Activated CD4-positive, alpha-beta T cell treated with anti-CD3 and anti-CD28 coated beads, Interleukin-2, amount 50 U/mL, for 48 hours (primary cell): ENCODE results near the gene DPH6.
"Not testable (repeated sequence)": the region's sequence is repeated elsewhere in the genome, so short reads cannot be mapped to it uniquely, and the experiment has no call there.

ENCODE experiments used
- DNase-seq, 2 experiments: peaks; one replicate each; pipeline ENCODE4 v3.0.0-alpha.2; 2020

DPH6 gene, protein sequence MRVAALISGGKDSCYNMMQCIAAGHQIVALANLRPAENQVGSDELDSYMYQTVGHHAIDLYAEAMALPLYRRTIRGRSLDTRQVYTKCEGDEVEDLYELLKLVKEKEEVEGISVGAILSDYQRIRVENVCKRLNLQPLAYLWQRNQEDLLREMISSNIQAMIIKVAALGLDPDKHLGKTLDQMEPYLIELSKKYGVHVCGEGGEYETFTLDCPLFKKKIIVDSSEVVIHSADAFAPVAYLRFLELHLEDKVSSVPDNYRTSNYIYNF

DNA sequence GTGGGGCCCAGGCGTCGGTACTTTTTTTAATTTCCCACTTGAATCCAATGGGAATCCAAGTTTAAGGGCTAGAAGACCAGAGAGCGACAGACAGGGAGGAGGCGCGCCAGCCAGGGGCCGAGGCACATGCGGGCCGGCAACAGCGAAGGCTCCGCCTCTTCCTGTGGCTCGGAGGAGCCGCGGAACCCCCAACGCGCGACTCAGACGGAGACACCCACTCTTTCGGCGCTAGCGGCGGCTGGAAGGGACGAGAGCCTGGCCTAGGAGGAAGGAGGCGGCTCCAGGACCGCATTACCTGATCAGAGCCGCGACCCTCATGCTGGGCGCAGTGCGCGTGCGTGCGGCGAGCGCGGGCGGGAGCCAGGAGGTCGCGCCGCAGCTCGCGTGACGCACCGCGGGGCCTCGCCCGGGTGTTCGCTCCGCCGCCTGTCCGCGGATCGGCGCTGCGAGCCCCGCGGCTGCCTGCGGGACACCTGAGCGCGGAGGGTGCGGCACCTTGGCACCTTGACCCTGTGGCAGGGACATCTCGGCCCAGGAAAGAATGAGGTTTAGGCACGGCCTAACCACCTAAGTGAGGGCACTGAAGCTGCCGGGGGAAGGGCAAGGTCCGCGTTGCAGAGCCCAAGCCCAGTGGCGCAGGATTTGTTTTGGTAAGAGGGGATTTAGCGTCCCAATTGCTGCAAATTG lies at the start of gene DPH6:
TSS of gene DPH6 (minus strand) at position 342 of the 687 bp plus-strand sequence. CDS start at position 318, 24 bp downstream.
- DNase-seq = peak; percentile 78 to 84

DNA sequence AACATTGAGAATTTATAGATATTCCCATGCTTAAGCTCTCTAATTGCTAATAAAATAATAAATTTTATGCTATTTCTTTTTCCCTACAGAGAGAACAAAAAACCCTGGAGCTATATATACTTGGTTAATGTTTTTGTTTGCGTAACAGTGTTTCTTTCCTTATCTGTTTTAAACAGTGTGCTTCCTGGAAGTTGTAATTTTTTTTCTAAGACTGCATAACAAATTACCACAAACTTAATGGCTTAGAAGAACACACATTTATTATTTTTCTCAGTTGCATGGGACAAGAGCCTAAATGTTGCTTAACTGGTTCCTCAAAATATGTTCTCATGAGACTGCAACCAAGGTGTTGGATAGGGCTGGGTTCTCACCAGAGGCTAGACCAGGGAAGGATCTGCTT lies 49.7 kb upstream of the DPH6 start:
- no peak for DNase-seq

DNA sequence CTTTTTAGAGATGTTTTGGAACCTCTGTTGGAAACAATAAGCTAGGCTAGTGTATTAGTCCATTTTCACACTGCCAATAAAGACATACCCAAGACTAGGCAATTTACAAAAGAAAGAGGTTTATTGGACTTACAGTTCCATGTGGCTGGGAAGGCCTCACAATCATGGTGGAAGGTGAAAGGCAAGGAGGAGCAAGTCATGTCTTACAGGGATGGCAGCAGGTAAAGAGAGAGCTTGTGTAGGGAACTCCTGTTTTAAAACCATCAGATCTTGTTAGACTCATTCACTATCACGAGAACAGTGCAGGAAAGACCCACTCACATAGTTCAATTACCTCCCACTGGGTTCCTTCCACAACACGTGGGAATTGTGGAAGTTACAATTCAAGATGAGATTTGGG lies 46.0 kb upstream of the DPH6 start:
- not testable (repeated sequence) for DNase-seq

DNA sequence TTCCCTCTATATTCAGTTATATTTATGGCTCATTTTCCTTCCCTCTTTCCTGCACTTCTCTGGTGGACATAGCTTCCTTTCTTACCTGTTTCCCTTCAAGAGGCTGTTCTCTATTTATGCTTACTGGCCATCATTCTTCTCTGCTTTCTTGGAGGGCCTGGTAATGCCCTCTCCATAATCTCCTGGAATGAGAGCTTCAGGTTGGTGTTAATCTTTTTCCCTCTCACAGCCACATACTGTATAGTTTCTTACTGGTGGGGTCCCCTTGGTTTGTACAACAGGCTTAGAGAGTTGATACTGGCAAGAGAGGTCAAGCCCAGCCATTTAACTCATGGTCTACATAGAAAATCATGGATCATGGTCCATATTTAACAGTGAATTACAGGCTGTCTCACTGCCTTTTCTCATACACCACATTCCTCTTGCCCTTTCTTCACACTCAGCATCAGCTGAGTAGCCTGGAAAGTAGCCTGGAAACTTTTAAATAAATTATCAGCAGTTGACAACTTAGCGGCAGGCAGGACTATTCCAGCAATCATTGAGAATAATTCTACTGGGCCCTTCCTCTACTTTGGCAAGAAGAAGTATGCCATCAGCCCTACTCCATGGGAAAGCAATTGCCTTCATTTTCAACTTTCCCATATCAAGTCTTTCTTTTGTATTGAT lies 38.0 kb upstream of the DPH6 start:
- no peak for DNase-seq

DNA sequence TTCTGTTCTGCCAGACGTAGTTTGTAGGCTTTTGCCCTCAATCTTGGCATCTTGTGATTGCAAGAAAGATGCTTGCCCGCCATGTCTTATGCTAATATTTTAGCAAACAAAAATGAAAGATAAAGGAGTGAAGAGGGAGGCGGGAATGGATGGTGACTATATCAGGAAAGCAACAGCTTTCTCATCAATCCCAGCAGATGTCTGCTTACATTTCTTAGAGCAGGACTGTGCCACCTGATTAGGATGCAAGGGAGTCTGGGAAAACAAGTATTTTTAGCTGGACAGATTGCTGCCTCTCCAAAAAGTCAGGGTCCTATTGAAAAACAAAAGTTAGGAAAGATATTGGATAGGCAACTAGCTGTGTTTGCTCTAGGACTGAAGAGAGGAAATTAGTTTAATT lies 34.6 kb upstream of the DPH6 start:
- DNase-seq = no peak

DNA sequence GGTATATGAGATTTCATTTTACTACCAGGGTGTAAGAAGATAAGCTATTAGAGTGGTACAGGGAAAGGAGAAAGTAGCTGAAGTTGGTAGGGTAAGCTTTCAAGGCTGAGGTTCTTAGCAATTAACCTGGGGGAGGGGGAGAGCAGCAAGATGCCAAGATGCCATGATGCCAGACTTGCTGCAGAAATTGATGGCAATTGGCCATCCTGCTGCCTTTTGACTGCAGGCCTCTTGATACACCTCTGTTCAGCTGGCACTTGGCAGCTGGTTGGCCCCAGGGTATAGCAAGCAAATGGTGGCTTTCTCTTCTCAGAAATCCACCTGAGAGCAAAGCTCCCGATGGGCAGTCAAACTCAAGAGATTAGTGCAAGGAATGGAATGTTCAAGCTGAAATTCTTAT lies 21.4 kb upstream of the DPH6 start:
- DNase-seq = no peak

DNA sequence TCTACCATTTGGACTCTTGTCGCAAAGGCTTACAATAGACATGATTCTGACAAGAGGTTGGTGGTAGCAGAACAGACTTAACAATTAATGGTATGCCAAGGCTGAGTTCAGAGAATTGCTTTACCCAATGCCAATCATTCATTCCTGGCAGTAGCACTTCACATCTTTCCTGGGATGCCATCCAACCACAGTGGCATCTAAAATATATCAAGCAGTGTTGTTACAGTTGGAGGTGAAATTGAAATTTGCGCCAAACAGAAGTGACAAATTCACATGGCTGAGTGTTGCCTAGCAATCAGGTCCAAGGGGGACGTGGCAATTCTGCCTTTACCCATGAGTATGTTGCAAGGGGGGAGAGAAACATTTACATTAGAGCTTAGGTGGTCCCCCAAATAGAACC lies 21.0 kb upstream of the DPH6 start:
- DNase-seq = no peak

DNA sequence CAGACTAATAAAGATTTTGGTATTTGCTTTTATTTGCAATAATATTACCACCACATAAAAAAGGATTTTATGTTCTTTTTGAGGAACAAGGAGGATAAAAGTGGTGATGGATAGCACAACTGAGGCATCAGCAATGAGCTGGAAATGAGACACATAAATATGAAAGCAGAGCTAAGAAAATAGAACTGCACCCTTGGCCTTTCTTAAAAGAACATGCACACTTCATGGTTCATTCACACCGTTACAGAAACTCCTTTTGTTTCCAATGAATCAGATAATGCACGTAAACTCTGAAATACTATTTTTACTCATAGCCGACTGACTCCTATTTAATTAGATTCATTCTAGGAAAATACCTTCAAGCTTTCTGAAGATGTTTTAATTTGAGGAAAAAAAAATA lies 19.9 kb upstream of the DPH6 start:
- DNase-seq = no peak

DNA sequence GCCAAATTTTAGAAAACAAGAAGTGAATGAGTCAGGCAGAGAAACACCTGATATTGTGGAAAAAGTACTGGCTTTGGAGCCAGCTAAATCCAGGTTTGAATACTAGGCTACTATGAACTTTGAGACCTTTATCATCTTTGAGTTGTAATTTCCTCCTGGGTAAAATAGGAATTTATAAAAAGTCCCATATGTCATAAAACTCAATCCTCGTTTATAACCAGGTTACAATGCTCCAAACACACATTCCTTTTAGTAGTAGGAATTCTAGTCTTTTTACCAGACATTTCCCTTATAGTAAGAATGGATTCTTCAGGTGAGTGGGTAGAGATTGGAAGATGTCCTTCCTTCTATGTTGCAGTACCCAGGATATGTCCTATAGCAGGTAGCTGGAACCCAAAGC lies 16.7 kb upstream of the DPH6 start:
- DNase-seq = no peak

DNA sequence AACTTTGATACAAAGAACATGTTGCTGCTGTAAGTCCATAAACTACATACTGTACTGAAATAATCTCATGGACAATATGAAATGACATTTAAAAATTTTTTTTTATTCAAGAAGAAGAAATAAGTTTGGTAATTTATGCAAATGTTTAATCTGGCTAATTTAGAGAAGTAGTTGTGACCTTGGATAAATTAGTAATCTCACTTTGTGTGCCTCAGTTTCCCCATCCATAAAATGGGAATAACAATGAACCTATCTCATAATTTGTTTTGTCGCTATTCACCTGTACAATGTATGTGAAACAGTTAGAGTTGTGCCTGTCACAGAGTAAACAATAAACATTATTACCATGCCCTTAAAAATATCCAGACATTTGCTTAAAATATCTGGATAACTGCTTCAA lies 15.3 kb upstream of the DPH6 start:
- DNase-seq = no peak

DNA sequence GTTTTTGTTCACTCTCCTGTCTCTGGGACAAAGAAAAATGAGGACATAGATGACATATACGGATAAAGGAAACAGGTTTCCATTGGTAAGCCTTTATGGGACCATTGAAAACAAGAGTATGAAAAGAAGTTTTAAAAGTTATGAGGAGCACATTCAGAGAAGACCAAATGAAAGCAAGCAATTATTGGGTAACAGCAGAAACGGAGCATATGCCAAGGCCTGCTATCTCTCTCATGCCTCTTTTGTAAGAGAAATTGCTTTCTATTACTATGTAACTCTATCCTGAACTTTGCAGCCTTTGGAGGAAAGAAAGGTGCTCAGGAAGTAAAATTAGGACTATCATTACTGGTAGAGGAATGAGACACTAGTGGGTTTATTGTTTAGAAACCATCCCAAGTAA lies 14.9 kb upstream of the DPH6 start:
- DNase-seq = no peak

DNA sequence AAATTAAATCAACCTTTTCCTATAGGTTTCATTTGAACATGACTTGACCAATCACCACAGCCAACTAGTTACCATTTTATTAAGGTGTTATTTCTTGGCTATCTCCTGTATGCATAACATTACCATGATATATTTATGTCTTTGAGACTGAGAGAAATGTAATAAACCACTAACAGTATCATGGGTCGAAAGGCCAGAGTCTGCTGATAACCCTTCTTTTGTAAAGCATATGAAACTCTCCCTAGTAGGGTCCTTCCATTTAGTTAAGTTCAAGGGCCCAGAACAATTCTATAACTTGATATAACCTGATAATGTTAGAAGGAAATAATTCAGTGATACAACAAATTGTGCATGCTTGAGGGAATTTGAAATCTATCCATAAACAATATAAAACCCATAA lies 14.3 kb upstream of the DPH6 start:
- DNase-seq = no peak

DNA sequence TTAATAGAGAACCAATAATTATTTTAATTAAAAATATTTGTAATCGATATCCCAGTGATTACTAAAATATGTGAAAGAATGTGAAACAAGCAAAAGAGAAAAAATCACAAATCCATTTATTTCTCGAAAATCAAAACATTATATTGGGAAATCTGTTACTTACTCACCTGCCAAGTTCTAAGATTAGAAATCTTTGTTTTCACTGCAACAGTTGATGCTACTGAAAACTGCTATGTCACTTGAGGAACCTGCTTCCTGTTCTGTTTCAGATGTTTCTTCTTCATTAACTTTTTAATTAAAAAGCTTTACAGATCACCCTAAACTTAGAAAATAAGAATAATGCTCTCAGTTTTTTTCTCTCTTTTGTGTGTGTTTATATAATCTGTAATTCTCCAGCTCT lies 13.7 kb upstream of the DPH6 start:
- no peak for DNase-seq

DNA sequence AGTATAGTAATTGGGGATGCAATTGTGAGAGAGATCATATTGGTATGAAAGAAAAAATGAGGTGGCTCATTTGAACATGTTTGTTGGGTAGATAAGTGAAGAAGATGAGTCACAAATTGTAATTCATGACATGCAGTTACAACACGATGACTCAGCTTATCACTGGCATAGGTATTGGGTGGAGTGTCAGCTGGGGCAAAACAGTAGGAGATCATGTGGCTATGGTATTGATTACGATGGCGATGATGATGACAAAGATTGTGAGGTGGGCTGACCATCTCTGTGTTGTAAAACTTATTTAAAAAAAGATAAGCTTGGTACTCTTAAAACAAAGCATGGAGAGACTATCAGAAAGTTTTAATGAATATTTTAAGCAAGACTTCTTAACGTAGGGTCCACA lies 11.6 kb upstream of the DPH6 start:
- no peak for DNase-seq

DNA sequence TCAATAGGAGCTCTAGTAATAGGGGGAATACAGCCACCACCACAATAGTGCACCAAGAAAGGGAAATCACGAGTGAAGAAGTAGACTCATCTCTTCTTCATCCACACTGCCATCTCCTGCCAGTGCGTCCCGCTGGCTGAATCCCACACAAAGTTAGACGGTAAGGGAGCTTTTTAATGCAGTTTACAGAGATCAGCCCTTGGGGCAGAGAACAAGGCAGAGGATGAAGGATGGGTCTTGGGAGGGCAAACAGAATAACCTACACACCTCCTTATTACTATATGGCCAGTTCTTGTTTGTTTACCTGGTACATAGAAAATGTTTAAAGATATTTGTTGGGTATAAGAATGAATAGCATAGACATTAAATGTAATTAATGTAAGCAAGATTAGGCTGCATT lies 11.0 kb upstream of the DPH6 start:
- DNase-seq = no peak

DNA sequence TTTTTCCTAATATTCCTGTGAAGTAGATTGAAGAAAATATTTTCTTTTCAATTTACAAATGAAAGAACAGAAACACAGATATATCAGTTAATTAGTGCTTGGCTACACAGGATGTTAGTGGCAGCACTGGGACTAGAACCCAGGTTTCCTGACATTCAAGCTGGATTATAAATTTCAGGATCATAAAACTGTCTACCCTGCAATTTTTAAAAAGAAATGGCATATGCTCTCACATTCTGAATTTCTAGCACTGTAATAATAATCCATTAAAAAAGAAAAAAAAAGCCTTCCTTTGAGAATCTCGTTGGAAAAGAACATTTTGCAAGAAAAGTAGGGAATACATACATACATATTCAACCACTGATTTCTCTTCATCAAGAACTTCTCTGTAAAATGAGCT lies 9.3 kb upstream of the DPH6 start:
- DNase-seq = no peak

DNA sequence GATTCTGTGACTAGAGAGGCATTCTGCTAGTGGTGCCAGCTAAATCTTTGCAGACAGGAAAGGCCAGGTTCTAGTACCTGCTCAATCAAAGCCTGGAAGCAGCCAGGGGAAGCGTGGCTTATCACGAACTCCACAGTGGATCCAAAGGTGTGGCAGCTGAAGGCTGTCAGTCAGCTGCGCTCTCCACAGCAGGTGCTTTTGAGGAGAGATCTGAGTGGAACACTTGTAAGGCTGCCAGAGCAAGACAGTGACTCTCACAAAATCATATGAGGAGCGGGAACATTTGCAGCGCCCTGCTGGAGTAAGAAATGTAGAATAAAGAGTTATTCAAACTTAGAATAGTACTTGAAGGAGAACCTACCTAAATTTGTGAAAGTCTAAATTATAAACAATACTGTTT lies 5.0 kb upstream of the DPH6 start:
- DNase-seq = no peak

DNA sequence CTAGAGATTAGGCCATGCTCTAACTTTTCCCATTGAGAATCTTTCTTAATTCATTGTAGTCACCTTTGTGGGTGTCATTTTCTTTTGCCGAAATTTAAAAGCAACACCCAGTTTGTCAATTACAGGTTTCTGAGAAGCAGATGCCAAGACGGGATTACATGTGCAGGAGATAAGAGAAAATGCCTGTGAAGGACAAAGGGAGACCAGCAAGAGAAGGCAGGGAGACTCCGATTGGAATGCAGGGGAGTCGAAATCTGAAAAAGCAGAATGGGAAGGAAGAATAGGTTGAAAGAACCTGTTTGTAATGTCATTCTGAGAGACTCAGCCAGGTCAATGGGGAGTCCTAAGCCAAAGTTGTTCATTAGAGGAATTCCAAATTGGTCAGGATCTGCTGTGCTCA lies 3.6 kb upstream of the DPH6 start:
- DNase-seq = no peak

DNA sequence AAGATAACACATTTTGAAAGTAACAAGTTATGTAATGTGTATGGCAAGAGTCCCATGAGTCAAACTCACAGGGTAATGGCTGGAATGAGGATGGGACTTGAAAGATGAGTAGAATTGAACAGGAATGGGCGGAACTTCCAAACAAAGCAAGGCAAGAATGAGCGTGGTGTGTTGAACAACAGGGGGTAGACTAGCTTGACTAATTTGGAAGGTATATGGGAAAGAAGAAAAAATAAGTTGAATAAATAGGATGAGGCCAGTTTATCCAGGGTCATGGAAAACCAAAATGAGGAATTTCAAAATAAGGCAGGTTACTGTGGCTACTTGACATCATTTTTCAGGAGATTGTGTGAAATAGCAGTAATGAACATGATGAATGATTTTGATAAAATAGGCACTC lies 2.5 kb upstream of the DPH6 start:
- DNase-seq = no peak

DNA sequence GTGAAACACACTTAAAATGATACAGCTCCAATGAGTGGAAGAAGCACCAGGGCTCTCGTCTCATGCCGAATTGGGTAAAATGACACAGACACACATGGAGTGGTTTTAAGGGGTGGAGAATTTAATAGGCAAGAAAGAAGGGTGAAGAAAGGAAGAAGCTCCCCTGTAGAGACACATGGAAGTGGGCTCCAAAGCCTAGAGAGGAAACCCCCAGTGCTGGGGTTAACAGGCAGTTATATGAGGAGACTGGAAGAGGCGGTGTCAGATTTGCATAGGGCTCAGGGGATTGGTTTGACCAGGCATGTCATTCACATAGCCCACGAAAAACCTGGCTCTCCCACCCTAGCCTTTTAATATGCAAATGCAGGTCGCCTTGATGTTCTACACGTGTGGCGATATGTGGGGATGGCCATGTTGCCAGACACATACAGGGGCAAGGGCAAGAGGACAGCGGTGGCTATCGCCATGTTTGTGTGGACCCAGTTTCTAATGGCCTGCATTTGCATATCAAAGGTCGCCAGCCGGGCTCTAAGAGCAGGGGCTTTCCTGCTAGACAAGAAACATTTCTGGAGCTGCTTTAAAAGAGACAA lies 1.9 kb upstream of the DPH6 start:
- DNase-seq = no peak

DNA sequence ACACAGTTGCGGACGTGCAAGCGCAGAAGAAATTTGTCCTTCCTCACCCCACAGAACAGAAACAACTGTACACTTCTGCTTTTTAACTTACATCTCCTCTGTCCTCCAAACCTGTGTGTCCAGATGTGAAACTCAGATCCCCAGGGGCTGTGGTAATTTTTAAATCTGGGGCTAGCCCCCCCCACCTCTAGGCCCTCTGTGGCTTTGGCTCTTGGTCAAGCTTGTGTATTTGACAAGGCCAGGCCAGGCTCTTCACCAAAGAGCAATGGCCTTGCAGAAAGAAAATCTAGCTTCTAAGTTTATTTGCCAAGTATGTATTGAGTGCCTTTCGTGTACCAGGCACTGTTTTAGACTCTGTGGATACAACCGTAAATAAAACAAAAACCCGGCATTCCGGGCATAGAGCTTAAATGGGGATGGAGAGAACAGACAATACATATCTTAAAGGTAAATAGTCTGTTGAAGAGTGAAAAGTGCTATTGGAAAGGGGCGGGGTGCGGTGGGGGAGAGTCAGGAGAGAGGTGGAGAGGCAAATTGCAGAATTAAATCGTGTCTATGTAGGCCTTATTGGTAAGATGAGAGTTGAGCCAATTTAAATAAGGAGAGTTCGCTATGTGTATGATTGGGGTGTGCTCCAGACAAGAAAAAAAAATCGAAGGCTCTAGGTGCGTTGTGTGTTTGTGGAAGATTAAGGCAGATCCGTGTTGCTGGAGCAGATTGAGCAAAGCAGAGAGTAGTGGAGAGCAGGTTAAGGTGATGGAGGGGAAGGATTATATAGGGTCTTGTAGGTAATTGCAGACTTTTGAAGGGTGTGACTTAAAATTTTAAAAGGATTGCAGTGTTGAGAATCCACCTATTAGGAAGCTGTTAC lies 781 bp upstream of the DPH6 start:
- peak in 1 of 2 experiments; percentile 11 for DNase-seq

DNA sequence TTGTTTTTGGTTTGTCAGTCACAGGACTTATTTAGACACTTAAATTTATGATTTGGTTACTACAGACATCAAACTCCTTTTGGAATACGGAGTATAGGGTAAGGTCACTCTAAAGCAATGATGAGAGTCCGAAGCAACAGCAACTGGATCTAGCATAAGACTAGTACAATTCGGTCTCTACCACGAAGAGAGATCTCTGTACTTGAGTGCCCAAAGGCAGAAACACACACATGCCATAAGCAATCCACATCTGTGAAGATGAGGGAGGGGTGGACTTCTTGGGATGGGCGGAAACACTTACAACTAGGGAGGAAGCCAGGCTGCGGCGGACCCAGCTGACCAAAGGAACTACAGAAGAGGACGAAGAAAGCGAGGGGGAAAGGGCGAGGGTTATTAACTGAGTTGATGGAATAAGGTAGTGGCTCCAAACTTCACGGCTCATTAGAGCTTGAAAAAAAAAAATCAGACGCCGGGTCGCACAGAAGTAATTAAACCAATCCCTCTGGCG lies 595 bp downstream of the DPH6 start:
- DNase-seq = peak; percentile 29 to 36

DNA sequence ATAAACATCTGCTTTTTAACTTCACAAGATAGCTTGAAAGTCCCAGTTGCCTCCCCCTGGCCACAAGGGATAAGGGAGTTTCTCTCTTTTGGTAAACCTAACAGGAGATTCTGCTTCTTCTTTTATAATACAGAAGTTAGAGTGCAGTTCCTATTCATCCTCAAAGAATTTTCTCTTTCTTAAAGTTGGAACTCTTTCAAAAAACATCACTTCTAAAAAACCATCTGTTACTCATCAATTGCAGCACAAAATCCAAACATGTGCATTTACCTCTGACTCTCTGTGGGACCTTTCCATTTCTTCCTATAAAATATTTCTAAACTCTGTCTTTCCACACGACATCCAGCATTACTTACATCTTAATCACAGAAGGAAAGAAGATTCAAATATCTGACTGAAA lies 5.1 kb downstream of the DPH6 start:
- no peak for DNase-seq
